HCEC 1CT (cell line): ENCODE measurements around the gene CDH24.
A peak's percentile ranks its signal among the peaks of the same experiment; 100 is the strongest.

Experiments
- DNase-seq: peaks from one replicate; pipeline ENCODE4 v3.0.0-alpha.2; 2017

Gene CDH24

GRCh38 chr14:23090254-23090636, 32.9 kb upstream of the CDH24 start:
- no peak for DNase-seq

DNA sequence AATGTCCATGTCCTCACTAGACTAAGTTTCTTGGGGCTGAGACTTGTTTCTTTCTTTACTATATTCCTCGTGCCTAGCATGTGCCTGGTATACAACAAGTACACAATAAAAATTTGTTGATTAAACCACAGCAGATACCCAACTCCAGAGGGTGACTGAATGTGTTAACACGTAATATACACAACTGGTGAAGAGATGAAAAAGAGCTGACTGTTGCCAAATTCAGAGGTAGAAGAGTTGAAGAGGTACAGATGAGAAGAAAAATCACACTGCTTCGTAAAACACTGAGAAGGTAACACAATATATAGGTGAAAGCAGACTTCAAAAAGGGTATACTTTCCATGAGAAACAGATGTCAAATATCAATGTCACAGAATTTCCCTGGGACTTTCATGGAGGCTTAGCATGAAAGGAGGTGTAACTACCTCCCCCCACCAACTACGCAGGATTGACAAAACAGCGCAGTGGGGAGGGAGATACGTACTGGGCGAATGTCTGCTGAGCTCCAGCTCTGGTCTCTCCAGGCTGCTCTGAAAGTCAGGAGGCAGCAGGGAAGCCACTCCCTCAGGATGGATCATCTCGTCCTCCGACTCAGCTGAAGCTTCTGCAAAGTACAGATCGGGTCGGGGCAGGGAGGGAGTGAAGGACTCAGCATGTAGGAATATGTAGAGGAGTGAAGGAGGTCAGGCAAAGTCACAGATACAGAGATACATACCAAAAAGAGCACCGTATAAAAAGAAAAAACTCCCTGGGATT, 32.4 kb upstream of the CDH24 start:
- DNase-seq, result no peak

DNA sequence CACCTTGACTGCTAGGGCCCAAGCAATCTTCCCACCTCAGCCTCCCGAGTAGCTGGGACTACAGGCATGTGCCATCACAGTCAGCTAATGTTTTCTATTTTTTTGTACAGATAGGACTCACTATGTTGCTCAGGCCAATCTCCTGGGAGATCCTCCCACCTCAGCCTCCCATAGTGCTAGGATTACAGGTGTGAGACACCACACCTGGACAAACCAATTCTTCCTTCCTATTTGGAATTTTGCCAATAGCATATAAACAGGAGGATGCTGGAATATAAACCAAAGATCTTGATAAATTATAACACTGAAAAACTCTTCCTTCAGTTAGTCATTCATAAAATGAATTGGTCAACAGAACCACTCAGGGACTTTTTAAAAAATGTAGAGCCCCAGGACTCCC, 29.2 kb upstream of the CDH24 start:
- no peak for DNase-seq

GRCh38 chr14:23085458-23085857, 28.1 kb upstream of the CDH24 start:
- no peak for DNase-seq

DNA sequence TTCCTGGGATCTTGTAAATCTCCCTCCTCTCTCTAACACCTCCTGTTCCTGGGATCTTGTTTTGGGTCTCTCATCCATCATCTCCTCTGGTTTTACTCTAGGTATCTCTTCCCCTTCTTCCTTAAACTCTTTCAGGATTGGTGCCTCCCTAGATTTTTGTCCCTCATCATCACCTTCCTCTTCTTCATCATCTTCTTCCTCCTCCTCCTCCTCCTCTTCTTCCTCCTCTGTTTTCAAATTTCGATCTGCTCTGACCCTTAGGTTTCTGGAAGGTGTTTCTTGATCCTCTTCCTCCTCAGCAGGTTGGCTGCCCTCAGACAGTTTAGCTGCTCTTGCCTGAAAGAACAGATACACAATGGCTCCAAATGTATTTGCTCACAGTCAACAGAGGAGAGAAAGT, 23.2 kb upstream of the CDH24 start:
- no peak for DNase-seq

DNA sequence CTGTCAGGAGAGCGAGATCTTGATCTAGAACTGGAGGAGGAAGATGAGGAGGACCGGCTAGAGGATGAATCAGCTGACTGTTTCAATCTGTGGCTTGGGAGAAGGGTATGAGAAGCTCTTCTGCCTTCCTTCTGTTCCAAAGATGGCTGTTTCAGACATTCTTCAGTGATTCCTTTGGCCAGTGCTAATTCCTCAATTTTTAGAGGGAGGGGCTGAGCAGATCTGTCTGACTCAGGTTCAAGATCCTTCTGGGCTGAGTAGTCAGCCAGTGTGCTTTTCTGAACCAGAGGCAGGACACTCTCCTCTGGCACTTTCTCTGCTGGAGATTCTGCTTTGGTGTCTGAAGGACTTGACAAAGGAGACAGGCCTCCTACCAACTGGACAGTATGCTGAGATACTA, 22.4 kb upstream of the CDH24 start:
- DNase-seq, result peak; percentile 28

DNA sequence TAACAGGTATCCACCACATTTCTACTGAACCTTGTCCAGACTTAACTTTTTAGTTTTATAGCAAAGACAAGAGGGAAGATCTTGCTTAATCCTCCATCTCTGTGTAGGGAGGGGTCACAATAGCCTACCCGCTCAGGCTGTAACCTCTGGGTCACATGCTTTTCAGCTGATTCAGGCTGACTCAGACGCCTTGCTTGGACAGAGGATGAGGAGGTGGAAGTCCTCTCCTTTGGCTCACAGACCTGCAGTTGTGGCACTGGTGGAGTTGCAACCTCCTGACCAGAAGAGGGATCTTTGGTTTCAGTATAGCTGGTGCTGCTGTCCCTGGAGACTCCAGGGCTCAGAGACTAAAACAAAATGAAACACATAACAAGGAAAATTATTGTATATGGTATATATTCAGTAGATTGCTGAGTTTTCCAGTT, 21.4 kb upstream of the CDH24 start:
- peak; percentile 98 for DNase-seq

GRCh38 chr14:23077962-23078361, 20.6 kb upstream of the CDH24 start:
- no peak for DNase-seq

DNA sequence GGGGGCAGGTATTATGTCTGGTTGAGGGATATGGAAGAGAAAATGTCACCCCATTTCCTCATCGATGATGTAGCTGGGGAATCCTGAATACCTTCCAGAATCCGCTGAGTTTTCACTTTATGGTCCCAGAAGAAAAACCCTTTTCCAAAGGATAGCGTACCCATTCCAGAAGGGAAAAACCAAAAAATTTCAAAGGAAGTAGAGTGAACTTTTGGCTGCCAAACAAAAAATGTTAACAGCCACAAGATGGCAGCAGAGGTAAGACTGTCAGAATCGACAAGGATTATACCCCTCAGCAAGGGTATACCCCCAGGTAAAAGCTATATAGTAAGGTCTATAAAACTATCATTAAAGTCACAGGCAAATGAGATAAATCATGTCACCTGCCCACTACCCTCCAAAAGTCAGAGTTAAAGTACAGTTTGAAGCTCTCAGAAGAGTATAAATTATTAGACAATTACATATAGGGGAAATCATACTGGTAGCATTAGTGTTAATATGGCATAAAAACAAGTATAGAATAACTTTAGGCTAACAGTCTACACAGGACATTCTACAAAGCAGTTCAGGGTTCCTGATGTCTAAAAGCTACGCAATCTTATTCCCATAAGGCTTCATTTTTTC, 19.6 kb upstream of the CDH24 start:
- no peak for DNase-seq

DNA sequence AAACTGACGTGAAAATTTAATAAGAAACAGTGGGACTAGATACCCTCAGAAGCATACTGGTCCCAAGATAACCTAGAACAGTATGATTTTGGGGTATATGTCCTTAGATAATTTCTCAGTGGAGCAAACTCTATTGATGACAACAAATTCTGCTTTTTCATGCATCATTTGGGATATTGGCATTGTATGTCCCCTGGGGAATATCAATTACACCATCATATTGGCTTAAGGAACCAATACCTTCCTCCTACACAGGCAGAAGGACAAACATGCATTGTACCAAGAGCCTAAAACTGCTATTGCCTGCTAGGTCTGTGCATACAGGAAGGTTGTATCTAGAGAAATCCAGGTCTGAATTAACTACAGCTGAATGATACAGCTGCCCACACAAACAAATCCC, 17.6 kb upstream of the CDH24 start:
- no peak for DNase-seq

GRCh38 chr14:23071921-23072539, 14.7 kb upstream of the CDH24 start:
- DNase-seq, result no peak

DNA sequence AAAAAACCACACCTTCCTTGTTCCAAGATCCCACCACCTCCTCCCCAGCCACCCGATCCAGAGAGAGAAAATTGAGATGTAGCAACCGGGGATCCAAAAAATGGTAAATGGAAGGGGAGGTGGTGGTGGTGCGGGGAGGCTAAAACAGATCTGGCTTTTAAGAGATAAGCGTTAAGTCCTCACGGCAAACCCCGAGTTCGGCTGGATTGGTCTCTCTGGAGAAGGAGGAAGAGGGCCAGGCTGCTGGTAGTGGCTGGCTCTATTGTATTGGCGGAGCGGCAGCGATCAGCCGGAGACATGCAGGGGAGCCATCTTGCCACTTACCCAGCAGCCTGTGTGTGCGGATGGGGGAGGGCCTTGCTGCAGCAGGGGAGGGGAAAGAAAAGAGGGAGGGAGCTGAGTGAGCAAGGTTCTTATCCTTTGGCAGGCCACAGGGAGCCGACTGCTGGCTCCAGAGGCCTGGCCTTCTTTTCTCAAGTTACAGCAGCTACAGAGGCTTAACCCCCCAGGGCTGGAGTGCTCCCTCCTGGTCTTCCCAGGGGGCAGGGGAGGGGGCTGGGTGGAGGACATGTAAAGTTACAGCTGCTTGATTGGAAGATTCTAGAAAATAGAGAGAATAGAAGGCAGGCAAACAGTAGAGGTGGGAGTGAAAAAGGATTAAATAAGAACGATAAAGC, 14.1 kb upstream of the CDH24 start:
- peak; percentile 93 for DNase-seq

GRCh38 chr14:23070262-23071129, 13.2 kb upstream of the CDH24 start:
- no peak for DNase-seq

DNA sequence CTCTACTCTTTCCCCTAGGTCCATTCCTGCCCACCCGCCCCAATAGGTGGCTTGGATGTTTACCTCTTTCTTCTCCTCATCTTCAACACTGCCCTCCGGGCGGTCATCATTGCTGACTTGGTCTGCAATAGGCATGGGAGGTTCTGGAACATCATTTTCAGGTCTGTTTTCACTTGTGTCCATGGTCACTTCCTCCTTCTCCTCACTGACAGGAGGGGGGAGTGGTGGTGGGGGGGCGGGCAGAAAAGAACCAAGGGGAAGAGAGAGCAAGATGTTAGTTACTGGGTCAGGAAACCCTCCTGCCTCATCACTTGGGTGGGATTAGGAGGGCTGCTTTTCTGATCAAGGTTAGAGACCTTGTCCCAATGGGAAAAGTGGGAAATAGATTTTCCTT, 12.1 kb upstream of the CDH24 start:
- no peak for DNase-seq

- DNase-seq, result peak; percentile 84
Observed at GRCh38 chr14:23068789-23069412, 11.6 kb upstream of the CDH24 start.

DNA sequence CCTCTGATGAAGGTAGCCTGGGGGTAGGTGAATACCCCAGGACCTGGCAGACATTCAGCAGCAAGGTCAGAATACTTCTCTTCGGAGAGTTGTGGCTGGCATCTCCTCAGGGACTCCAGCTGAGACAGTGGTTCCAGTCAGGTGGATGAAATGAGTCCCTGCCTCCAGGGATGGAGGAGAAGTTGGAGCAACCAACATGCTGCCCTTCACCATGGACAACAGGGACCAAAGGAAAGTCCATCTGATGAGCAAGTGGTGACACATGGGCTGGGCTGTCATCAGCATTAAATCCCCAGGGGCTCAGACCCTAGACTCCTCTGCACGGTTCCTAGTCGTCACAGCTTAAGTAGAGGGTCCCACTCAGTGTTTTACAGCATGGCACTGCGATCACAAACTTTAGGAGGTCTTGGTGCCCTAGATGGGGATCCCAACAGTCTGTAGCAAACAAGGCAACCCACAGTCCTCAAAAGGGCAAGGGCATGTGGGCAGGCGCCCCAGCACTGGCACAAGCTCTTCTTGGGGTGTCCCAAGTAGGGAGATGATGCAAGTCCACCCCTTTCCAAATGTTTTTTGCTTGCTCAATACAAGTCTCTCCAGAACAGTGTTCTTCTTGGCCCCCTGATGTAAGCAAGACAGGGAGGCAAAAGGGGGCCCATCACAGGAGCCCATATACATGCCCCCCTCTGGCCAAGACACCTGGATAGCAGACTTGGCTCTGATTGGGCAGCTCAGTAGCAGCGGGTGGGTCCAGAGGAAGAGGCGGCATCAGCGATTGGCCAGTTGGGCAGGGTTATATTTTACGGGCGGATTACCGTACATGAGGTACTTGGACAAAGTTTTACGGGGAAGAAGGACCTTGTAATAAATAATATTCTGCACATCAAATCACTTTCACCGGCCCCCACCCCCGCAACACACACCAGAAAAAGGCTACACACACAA, 10.8 kb upstream of the CDH24 start:
- DNase-seq, result no peak

DNA sequence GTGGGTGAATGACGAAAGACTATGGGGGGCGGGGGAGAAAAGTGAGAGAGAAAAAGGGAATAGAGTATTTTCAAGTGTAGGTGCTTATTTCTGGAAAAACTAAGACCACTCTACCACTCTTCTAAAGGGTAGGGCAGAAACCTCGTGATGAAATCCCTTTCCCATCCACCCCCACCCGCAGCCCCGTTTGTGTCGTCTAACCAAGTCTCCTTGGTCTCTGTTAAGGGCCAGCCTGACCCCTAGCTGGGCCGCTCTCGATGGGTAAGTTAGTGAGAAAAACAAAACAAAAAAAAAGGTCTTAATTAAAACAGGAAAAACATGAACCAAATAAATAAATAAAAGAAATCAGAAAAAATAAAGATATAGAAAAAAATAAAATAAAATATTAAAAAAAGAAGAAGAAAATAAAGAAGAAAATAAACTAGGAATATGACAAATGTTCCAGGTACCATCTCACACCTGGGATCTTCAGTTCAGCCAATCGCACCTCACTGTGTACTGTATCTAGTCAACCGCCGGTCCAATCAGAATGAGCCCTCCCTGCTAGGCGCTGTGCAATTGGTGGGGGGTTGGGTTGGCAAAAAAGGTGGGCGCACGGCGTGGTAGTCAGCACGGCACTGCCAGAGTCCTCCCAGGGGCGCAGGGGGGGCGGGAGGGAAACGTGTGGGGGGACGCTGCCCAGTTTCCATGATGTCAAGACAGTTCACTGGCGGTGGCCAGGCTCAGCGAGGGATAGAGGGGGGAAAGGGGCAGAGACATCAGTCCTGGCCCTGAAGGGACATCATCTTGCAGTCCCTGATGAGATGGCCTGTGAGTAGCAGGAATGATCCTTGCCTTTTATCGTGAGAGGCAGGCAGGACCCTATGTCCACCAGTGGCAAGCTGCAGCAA, 9.8 kb upstream of the CDH24 start:
- DNase-seq, result no peak

- no peak for DNase-seq
Observed at GRCh38 chr14:23066368-23066767, 9.0 kb upstream of the CDH24 start.

DNA sequence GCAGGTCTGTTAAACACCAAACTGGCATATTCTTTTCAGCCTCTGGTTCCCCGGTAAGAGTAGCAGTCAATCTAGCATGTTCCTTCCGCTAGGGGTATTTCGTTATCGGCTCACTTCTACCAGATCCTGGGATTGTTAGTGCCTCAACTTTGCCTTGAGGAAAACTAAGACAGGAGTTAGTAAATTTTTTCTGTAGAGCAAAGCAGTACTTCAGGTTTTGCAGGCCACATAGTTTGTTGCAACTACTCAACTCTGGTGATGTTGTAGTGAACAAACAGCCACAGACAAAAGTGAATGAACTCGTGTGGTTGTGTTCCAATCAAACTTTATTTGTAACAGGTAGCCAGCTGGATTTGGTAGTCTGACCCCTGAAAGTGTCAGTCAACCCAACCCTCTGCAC, 6.3 kb upstream of the CDH24 start:
- DNase-seq, result no peak

DNA sequence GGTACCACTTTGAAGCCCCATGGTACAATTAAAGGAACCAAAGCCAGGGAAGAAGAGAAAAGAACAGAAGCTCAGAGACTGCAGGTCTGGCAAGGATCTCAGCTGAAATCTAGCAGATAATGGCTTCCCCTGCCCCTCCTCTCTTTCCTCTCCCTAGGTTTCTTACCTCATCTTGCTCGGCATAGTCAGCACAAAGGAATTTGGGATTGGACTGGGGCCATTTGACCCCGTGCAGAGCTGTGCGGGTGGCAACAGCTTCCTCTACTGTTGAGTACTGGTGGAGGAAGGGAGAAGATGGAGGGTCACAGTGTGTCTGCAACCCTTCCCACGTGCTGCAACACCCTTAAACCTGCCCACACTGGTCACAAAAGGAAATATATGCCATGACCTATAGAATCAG, 4.7 kb upstream of the CDH24 start:
- DNase-seq, result peak; percentile 90
